ENCODE data around the gene C11orf91. TPM values are rescaled to one million over a fixed set of nuclear protein-coding genes. Genes with fewer than 3 reads are reported as not detected.

C11orf91 gene
- total RNA-seq, 5 donors from 2014 or later (not counting 1 experiment from before 2014, with no cell fraction given): 0.95 TPM; not detected in 4

DNA sequence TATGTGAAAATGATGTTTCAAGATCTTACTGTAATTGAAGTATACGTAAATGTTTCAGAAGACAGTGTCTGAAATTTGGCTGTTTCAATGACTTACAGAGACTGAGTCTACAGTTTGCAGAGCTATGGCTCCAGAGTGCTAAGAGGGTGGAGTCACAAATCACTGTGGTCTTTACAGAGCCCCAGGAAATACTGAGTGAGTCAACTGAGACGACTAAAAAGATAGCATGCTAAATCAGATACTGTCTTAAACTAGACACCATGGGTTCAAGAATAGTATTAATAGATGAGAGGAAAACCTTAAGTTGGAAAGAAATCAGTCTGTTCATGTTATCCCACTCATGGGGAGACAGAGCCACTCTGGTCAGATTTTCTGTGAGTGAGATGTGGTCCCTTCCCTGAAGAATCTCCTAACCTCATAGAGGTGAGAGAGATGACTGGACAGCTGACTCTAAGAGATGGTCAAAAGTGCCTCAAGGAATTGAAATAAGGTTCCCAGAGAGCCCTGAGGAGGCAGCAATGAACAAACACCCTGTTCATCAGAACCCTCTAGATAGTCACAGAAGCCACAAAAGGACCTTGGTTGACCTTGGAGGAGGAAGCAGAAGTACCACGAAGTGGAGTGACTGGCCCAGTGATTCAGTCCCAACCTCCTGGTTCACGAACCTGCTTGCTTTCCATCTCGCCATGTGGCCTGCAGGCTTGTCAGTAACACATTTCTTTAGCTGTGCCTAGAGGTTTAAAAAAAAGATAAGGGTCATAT is 30.2 kb downstream of the C11orf91 start:
- H3K9me3 ChIP-seq: no peaks in the 10 kb centered on the region
- ChIA-PET POLR2A (no interaction called here), CTCF (no interaction called here)
- H3K27me3 ChIP-seq (replicated peaks in 1 of 2; ENCODE audit: control insufficient read depth in 2 of 2, extremely low read depth in 1 of 2, insufficient read depth in 2 of 2, low read length in 1 of 2): peaks cover 0 to 23% of the 10 kb centered on the region in 2 experiments
- Mint-ChIP-seq H3K4me1 (no peaks in the 10 kb centered on the region), H3K4me3 (no peak overlapping the region), H3K27me3 (peaks cover 14 to 19% of the 10 kb centered on the region in 2 donors), H3K36me3 (no peaks in the 10 kb centered on the region), H3K9me3 (no peaks in the 10 kb centered on the region), H3K27ac (no peak overlapping the region)
- ATAC-seq (replicated peaks in 1 of 4): no peak
- no peak for DNase-seq
- WGBS (ENCODE audit: insufficient coverage): 79% methylated on average over 4 of the region's 5 CpGs
- H3K4me1 ChIP-seq (ENCODE audit: control insufficient read depth in 1 of 2, extremely low read depth in 1 of 2, insufficient read depth in 2 of 2, low read length in 2 of 2): no peaks in the 10 kb centered on the region
- no peak overlapping the region for H3K4me3 ChIP-seq (ENCODE audit: control insufficient read depth in 1 of 2, extremely low read depth in 1 of 2, low read length in 1 of 2)
- no peak overlapping the region for H3K27ac ChIP-seq (ENCODE audit: low read length)
- H3K36me3 ChIP-seq (ENCODE audit: control insufficient read depth in 2 of 2, extremely low read depth in 1 of 2, insufficient read depth in 1 of 2, low read length in 1 of 2): no peaks in the 10 kb centered on the region

GRCh38 chr11:33669598-33670249 is 30.9 kb downstream of the C11orf91 start:
- H3K9me3 ChIP-seq: no peaks in the 10 kb centered on the region
- Mint-ChIP-seq H3K9me3 (no peaks in the 10 kb centered on the region), H3K4me1 (no peaks in the 10 kb centered on the region), H3K27ac (no peak overlapping the region), H3K36me3 (no peaks in the 10 kb centered on the region), H3K27me3 (peaks cover 12 to 19% of the 10 kb centered on the region in 2 donors), H3K4me3 (no peak overlapping the region)
- H3K36me3 ChIP-seq (ENCODE audit: control insufficient read depth in 2 of 2, extremely low read depth in 1 of 2, insufficient read depth in 1 of 2, low read length in 1 of 2): no peaks in the 10 kb centered on the region
- ChIA-PET CTCF (interaction anchor here (0.5 to 0.6 kb wide), 2 partner anchors 874 to 910 kb away, joined by 3 to 4 read pairs; no protein-coding TSS in a partner anchor), POLR2A (no interaction called here)
- no peaks in the 10 kb centered on the region for H3K4me1 ChIP-seq (ENCODE audit: control insufficient read depth in 1 of 2, extremely low read depth in 1 of 2, insufficient read depth in 2 of 2, low read length in 2 of 2)
- no peak for ATAC-seq (replicated peaks in 1 of 4)
- DNase-seq: no peak
- no peak overlapping the region for H3K27ac ChIP-seq (ENCODE audit: low read length)
- no peak overlapping the region for H3K4me3 ChIP-seq (ENCODE audit: control insufficient read depth in 1 of 2, extremely low read depth in 1 of 2, low read length in 1 of 2)
- peaks cover 0 to 26% of the 10 kb centered on the region in 2 experiments for H3K27me3 ChIP-seq (replicated peaks in 1 of 2; ENCODE audit: control insufficient read depth in 2 of 2, extremely low read depth in 1 of 2, insufficient read depth in 2 of 2, low read length in 1 of 2)
- no CpG with 5 or more reads among the region's 5 CpGs for WGBS (ENCODE audit: insufficient coverage)

- no peaks in the 10 kb centered on the region for H3K9me3 Mint-ChIP-seq
- H3K36me3 ChIP-seq (ENCODE audit: control insufficient read depth in 2 of 2, extremely low read depth in 1 of 2, insufficient read depth in 1 of 2, low read length in 1 of 2): no peaks in the 10 kb centered on the region
- POLR2A ChIA-PET: no interaction called here
- H3K27me3 Mint-ChIP-seq: peaks cover 12 to 22% of the 10 kb centered on the region in 2 donors
- ATAC-seq (replicated peaks in 1 of 4) (no peak), DNase-seq (no peak)
- no peaks in the 10 kb centered on the region for H3K36me3 Mint-ChIP-seq
- CTCF ChIA-PET: interaction anchor here (0.5 to 0.6 kb wide), 2 partner anchors 873 to 910 kb away, joined by 3 to 4 read pairs; no protein-coding TSS in a partner anchor
- H3K4me3 Mint-ChIP-seq: no peak overlapping the region
- H3K9me3 ChIP-seq: no peaks in the 10 kb centered on the region
- no peak overlapping the region for H3K27ac ChIP-seq (ENCODE audit: low read length)
- peaks cover 0 to 23% of the 10 kb centered on the region in 2 experiments for H3K27me3 ChIP-seq (replicated peaks in 1 of 2; ENCODE audit: control insufficient read depth in 2 of 2, extremely low read depth in 1 of 2, insufficient read depth in 2 of 2, low read length in 1 of 2)
- no peak overlapping the region for H3K27ac Mint-ChIP-seq
- WGBS (ENCODE audit: insufficient coverage): 89% methylated on average over 3 of the region's 6 CpGs
- no peaks in the 10 kb centered on the region for H3K4me1 Mint-ChIP-seq
- no peaks in the 10 kb centered on the region for H3K4me1 ChIP-seq (ENCODE audit: control insufficient read depth in 1 of 2, extremely low read depth in 1 of 2, insufficient read depth in 2 of 2, low read length in 2 of 2)
- no peak overlapping the region for H3K4me3 ChIP-seq (ENCODE audit: control insufficient read depth in 1 of 2, extremely low read depth in 1 of 2, low read length in 1 of 2)
Observed at GRCh38 chr11:33668951-33669596, 31.6 kb downstream of the C11orf91 start.

GRCh38 chr11:33668468-33668825 is 32.2 kb downstream of the C11orf91 start:
- CTCF ChIA-PET: no interaction called here
- no CpG with 5 or more reads among the region's 6 CpGs for WGBS (ENCODE audit: insufficient coverage)
- ATAC-seq (replicated peaks in 1 of 4) (no peak), DNase-seq (no peak)
- H3K4me1 ChIP-seq (ENCODE audit: control insufficient read depth in 1 of 2, extremely low read depth in 1 of 2, insufficient read depth in 2 of 2, low read length in 2 of 2): no peaks in the 10 kb centered on the region
- H3K27ac ChIP-seq (ENCODE audit: low read length): no peak overlapping the region
- Mint-ChIP-seq H3K36me3 (no peaks in the 10 kb centered on the region), H3K9me3 (no peaks in the 10 kb centered on the region), H3K4me3 (no peak overlapping the region), H3K27me3 (peaks cover 11 to 18% of the 10 kb centered on the region in 2 donors), H3K27ac (no peak overlapping the region), H3K4me1 (no peaks in the 10 kb centered on the region)
- H3K9me3 ChIP-seq: no peaks in the 10 kb centered on the region
- POLR2A ChIA-PET: no interaction called here
- peaks cover 0 to 22% of the 10 kb centered on the region in 2 experiments for H3K27me3 ChIP-seq (replicated peaks in 1 of 2; ENCODE audit: control insufficient read depth in 2 of 2, extremely low read depth in 1 of 2, insufficient read depth in 2 of 2, low read length in 1 of 2)
- no peaks in the 10 kb centered on the region for H3K36me3 ChIP-seq (ENCODE audit: control insufficient read depth in 2 of 2, extremely low read depth in 1 of 2, insufficient read depth in 1 of 2, low read length in 1 of 2)
- no peak overlapping the region for H3K4me3 ChIP-seq (ENCODE audit: control insufficient read depth in 1 of 2, extremely low read depth in 1 of 2, low read length in 1 of 2)

DNA sequence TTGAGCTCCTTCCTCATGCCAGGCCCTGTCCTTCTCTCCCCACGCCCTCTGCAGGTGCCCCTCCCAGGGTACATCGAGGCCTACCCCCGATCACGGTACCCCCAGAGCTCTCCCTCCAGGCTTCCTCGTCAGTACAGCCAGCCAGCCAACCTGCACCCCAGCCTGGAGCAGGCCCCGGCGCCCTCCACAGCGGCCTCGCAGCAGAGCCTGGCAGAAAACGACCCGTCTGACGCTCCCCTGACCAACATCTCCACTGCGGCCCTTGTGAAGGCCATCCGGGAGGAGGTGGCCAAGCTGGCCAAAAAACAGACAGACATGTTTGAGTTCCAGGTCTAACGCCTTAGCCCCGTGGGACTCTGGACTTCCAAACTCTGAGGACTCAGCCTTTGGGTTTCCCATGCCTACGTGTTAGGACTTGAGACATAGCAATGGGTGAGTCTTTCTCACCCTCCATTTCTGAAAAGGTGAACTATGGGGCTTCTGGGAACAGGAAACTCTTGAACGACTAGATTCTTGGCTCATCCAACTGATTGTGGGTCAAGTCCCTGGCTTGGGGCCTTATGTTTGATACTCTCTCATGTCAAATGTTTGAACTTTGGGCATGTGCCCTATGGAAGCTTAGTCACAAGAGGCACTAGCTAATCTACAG is 32.7 kb downstream of the C11orf91 start:
- Histone ChIP-seq H3K4me1 (ENCODE audit: control insufficient read depth in 1 of 2, extremely low read depth in 1 of 2, insufficient read depth in 2 of 2, low read length in 2 of 2) (no peaks in the 10 kb centered on the region), H3K4me3 (ENCODE audit: control insufficient read depth in 1 of 2, extremely low read depth in 1 of 2, low read length in 1 of 2) (no peak overlapping the region), H3K9me3 (no peaks in the 10 kb centered on the region), H3K36me3 (ENCODE audit: control insufficient read depth in 2 of 2, extremely low read depth in 1 of 2, insufficient read depth in 1 of 2, low read length in 1 of 2) (no peaks in the 10 kb centered on the region), H3K27me3 (replicated peaks in 1 of 2; ENCODE audit: control insufficient read depth in 2 of 2, extremely low read depth in 1 of 2, insufficient read depth in 2 of 2, low read length in 1 of 2) (peaks cover 0 to 22% of the 10 kb centered on the region in 2 experiments), H3K27ac (ENCODE audit: low read length) (no peak overlapping the region)
- ChIA-PET POLR2A (no interaction called here), CTCF (interaction anchor here in 1 of 2 donors (0.7 kb wide), 1 partner anchor 15 kb away, joined by 3 read pairs; no protein-coding TSS in a partner anchor)
- H3K27ac Mint-ChIP-seq: no peak overlapping the region
- WGBS (ENCODE audit: insufficient coverage): 84% methylated on average over 16 of the region's 18 CpGs
- no peaks in the 10 kb centered on the region for H3K9me3 Mint-ChIP-seq
- ATAC-seq (replicated peaks in 1 of 4): no peak
- no peaks in the 10 kb centered on the region for H3K4me1 Mint-ChIP-seq
- H3K36me3 Mint-ChIP-seq: no peaks in the 10 kb centered on the region
- DNase-seq: no peak
- no peak overlapping the region for H3K4me3 Mint-ChIP-seq
- peaks cover 11 to 16% of the 10 kb centered on the region in 2 donors for H3K27me3 Mint-ChIP-seq

DNA sequence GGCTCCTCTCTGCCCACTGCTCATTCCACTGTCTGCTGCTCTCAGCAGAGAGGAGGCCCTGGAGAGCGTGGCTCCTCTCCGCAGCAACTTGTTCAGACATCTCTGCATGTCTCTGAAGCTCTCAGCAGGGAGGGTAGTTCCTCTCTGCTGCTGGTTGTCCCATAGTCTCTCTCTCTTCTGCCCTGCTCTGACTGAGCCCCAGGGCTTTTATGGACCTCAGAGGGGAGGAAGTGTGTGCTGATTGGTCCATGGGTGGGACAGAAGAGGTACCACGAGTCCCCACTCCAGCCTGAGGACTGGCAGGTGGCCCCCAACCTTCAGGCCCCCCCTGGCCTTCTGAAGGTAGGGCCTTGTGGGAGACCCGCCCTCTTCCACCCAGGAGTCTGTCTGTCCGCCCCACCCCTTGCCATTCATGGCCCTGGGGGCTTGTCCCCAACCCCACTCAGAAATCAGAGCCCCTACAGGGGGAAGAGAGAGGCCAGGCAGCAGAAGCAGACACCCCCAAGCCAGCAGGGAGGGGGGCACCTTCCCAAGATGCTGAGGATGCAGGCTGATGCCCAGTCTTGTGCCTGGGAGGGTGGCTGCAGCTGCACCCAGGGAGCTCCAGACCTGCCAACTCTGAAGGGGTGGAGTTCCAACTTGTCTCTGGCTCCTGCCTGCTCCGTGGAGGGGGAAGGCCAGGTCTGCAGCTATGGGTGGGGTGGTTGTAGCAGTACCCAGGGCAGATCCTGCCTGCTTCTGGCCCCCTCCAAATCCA is 35.1 kb downstream of the C11orf91 start:
- H3K27me3 Mint-ChIP-seq: peaks cover 11 to 15% of the 10 kb centered on the region in 2 donors
- Histone ChIP-seq H3K4me1 (ENCODE audit: control insufficient read depth in 1 of 2, extremely low read depth in 1 of 2, insufficient read depth in 2 of 2, low read length in 2 of 2) (no peaks in the 10 kb centered on the region), H3K36me3 (ENCODE audit: control insufficient read depth in 2 of 2, extremely low read depth in 1 of 2, insufficient read depth in 1 of 2, low read length in 1 of 2) (no peaks in the 10 kb centered on the region), H3K27ac (ENCODE audit: low read length) (no peak overlapping the region), H3K9me3 (no peaks in the 10 kb centered on the region), H3K27me3 (replicated peaks in 1 of 2; ENCODE audit: control insufficient read depth in 2 of 2, extremely low read depth in 1 of 2, insufficient read depth in 2 of 2, low read length in 1 of 2) (peaks cover 0 to 21% of the 10 kb centered on the region in 2 experiments), H3K4me3 (ENCODE audit: control insufficient read depth in 1 of 2, extremely low read depth in 1 of 2, low read length in 1 of 2) (no peak overlapping the region)
- no peaks in the 10 kb centered on the region for H3K9me3 Mint-ChIP-seq
- DNase-seq (no peak), ATAC-seq (replicated peaks in 1 of 4) (no peak)
- 28% methylated on average over 2 of the region's 6 CpGs for WGBS (ENCODE audit: insufficient coverage)
- CTCF ChIA-PET: no interaction called here
- no peaks in the 10 kb centered on the region for H3K36me3 Mint-ChIP-seq
- H3K27ac Mint-ChIP-seq: no peak overlapping the region
- no peak overlapping the region for H3K4me3 Mint-ChIP-seq
- no peaks in the 10 kb centered on the region for H3K4me1 Mint-ChIP-seq
- POLR2A ChIA-PET: no interaction called here

Data from T-cell (primary cell).